MG63 (cell line): ENCODE results near the gene PRSS33. TPM values are rescaled to one million over a fixed set of nuclear protein-coding genes. Genes with fewer than 3 reads are reported as not detected.

Experiments
- DNase-seq: peaks from one replicate; pipeline ENCODE4 v3.0.0-alpha.2; 2020
- H3K27me3 ChIP-seq: fragments of 250-450 bp; sonication (Bioruptor Pico); 2 replicates; pipeline ENCODE4 v1.5.1; 2020; ENCODE audit warnings: mild to moderate bottlenecking, moderate library complexity
- H3K36me3 ChIP-seq: fragments of 250-450 bp; sonication (Bioruptor Pico); 2 replicates; pipeline ENCODE4 v1.5.1; 2020; ENCODE audit warnings: mild to moderate bottlenecking, moderate library complexity
- H3K4me3 ChIP-seq: fragments of 250-450 bp; sonication (Bioruptor Pico); 2 replicates; pipeline ENCODE4 v1.5.1; 2020; ENCODE audit warnings: mild to moderate bottlenecking, moderate library complexity
- H3K9me3 ChIP-seq: fragments of 250-450 bp; sonication (Bioruptor Pico); 2 replicates; pipeline ENCODE4 v1.5.1; 2020; ENCODE audit warnings: mild to moderate bottlenecking, moderate library complexity
- total RNA-seq: library from RNA; depleted of rRNA; stranded (reverse); fragments of >200 nt; shearing (Covaris generic); gene quantifications from 2 replicates; pipeline ENCODE4 v1.2.3, GENCODE V29; 2014; ENCODE audit warnings: low replicate concordance; rRNA removed

The PRSS33 gene
- total RNA-seq: not detected in 2 replicates

- Histone ChIP-seq H3K36me3 (no peaks in the 10 kb centered on the region), H3K9me3 (no peaks in the 10 kb centered on the region), H3K4me3 (no peak within 1 kb of the TSS), H3K27me3 (peaks cover 34% of the 10 kb centered on the region)
- no peak for DNase-seq
Measured at GRCh38 chr16:2787406-2787805, at the start of gene PRSS33. Gene PRSS33 (minus strand): TSS chr16:2787560. CDS start chr16:2786547, 1,013 bp downstream.

GRCh38 chr16:2836646-2837508 lies 49.5 kb upstream of the PRSS33 start:
- DNase-seq: peak; percentile 42
- H3K4me3 ChIP-seq: no peak overlapping the region
- no peaks in the 10 kb centered on the region for H3K9me3 ChIP-seq
- H3K27me3 ChIP-seq: no peaks in the 10 kb centered on the region
- H3K36me3 ChIP-seq: no peaks in the 10 kb centered on the region

- Histone ChIP-seq H3K4me3 (no peak overlapping the region), H3K36me3 (no peaks in the 10 kb centered on the region), H3K27me3 (no peaks in the 10 kb centered on the region), H3K9me3 (no peaks in the 10 kb centered on the region)
- DNase-seq: peak; percentile 98
Measured at GRCh38 chr16:2835638-2836493, 48.5 kb upstream of the PRSS33 start.

GRCh38 chr16:2834968-2835367 lies 47.6 kb upstream of the PRSS33 start:
- no peak overlapping the region for H3K4me3 ChIP-seq
- H3K27me3 ChIP-seq: no peaks in the 10 kb centered on the region
- no peak for DNase-seq
- no peaks in the 10 kb centered on the region for H3K9me3 ChIP-seq
- no peaks in the 10 kb centered on the region for H3K36me3 ChIP-seq

- Histone ChIP-seq H3K27me3 (no peaks in the 10 kb centered on the region), H3K36me3 (no peaks in the 10 kb centered on the region), H3K9me3 (no peaks in the 10 kb centered on the region), H3K4me3 (no peak overlapping the region)
- no peak for DNase-seq
Measured at GRCh38 chr16:2833776-2834175, 46.4 kb upstream of the PRSS33 start.

- H3K9me3 ChIP-seq: no peaks in the 10 kb centered on the region
- H3K36me3 ChIP-seq: no peaks in the 10 kb centered on the region
- no peak overlapping the region for H3K4me3 ChIP-seq
- no peak for DNase-seq
- H3K27me3 ChIP-seq: no peaks in the 10 kb centered on the region
Measured at GRCh38 chr16:2831203-2831602, 43.8 kb upstream of the PRSS33 start.

GRCh38 chr16:2830355-2830695 lies 43.0 kb upstream of the PRSS33 start:
- Histone ChIP-seq H3K36me3 (no peaks in the 10 kb centered on the region), H3K9me3 (no peaks in the 10 kb centered on the region), H3K27me3 (no peaks in the 10 kb centered on the region), H3K4me3 (no peak overlapping the region)
- no peak for DNase-seq

- DNase-seq: no peak
- Histone ChIP-seq H3K27me3 (no peaks in the 10 kb centered on the region), H3K4me3 (no peak within 1 kb of the TSS), H3K36me3 (no peaks in the 10 kb centered on the region), H3K9me3 (no peaks in the 10 kb centered on the region)
Measured at GRCh38 chr16:2829501-2830354, 42.4 kb upstream of the PRSS33 start, which contains the start of gene ZG16B. Gene ZG16B (plus strand): TSS chr16:2830303. CDS start chr16:2830442, 139 bp downstream.

GRCh38 chr16:2828876-2829430 lies 41.6 kb upstream of the PRSS33 start:
- Histone ChIP-seq H3K4me3 (no peak overlapping the region), H3K36me3 (no peaks in the 10 kb centered on the region), H3K9me3 (no peaks in the 10 kb centered on the region), H3K27me3 (no peaks in the 10 kb centered on the region)
- DNase-seq: no peak

GRCh38 chr16:2828521-2828840 lies 41.1 kb upstream of the PRSS33 start:
- no peak for DNase-seq
- no peaks in the 10 kb centered on the region for H3K27me3 ChIP-seq
- H3K36me3 ChIP-seq: no peaks in the 10 kb centered on the region
- no peak overlapping the region for H3K4me3 ChIP-seq
- no peaks in the 10 kb centered on the region for H3K9me3 ChIP-seq

GRCh38 chr16:2827831-2828520 lies 40.6 kb upstream of the PRSS33 start:
- no peaks in the 10 kb centered on the region for H3K36me3 ChIP-seq
- no peaks in the 10 kb centered on the region for H3K27me3 ChIP-seq
- DNase-seq: no peak
- H3K9me3 ChIP-seq: no peaks in the 10 kb centered on the region
- H3K4me3 ChIP-seq: no peak overlapping the region

GRCh38 chr16:2827374-2827791 lies 40.0 kb upstream of the PRSS33 start:
- H3K36me3 ChIP-seq: no peaks in the 10 kb centered on the region
- no peak overlapping the region for H3K4me3 ChIP-seq
- H3K27me3 ChIP-seq: no peaks in the 10 kb centered on the region
- no peak for DNase-seq
- H3K9me3 ChIP-seq: no peaks in the 10 kb centered on the region

- Histone ChIP-seq H3K36me3 (no peaks in the 10 kb centered on the region), H3K4me3 (no peak overlapping the region), H3K27me3 (no peaks in the 10 kb centered on the region), H3K9me3 (no peaks in the 10 kb centered on the region)
- DNase-seq: no peak
Measured at GRCh38 chr16:2826591-2827373, 39.4 kb upstream of the PRSS33 start.

- Histone ChIP-seq H3K9me3 (no peaks in the 10 kb centered on the region), H3K27me3 (no peaks in the 10 kb centered on the region), H3K4me3 (no peak overlapping the region), H3K36me3 (no peaks in the 10 kb centered on the region)
- no peak for DNase-seq
Measured at GRCh38 chr16:2825906-2826305, 38.5 kb upstream of the PRSS33 start.

GRCh38 chr16:2825049-2825742 lies 37.8 kb upstream of the PRSS33 start:
- H3K36me3 ChIP-seq: no peaks in the 10 kb centered on the region
- no peak for DNase-seq
- no peaks in the 10 kb centered on the region for H3K9me3 ChIP-seq
- no peaks in the 10 kb centered on the region for H3K27me3 ChIP-seq
- H3K4me3 ChIP-seq: no peak overlapping the region
